NT2/D1 (cell line): Measurements from ENCODE around the gene TLN1.

Experiments
- DNase-seq: peaks from one replicate; pipeline ENCODE4 v3.0.0-alpha.2; 2011; ENCODE audit warnings: low read depth, low spot score
- H3K27me3 ChIP-seq: 2 replicates; pipeline ENCODE4 v1.6.0; 2011; ENCODE audit warnings: mild to moderate bottlenecking; ENCODE audit not compliant: insufficient read length, insufficient read depth
- H3K36me3 ChIP-seq: 2 replicates; pipeline ENCODE4 v1.6.1; 2011; ENCODE audit warnings: mild to moderate bottlenecking, low read length, mixed read lengths; ENCODE audit not compliant: insufficient read depth, insufficient read length
- H3K4me1 ChIP-seq: 2 replicates; pipeline ENCODE4 v1.5.1; 2011; ENCODE audit not compliant: insufficient read depth, insufficient read length
- H3K4me3 ChIP-seq: 2 replicates; pipeline ENCODE4 v1.5.1; 2011; ENCODE audit warnings: low read depth; ENCODE audit not compliant: insufficient read length
- H3K9ac ChIP-seq: 2 replicates; pipeline ENCODE4 v1.6.0; 2011; ENCODE audit warnings: low read depth; ENCODE audit not compliant: insufficient read length
- H3K9me3 ChIP-seq: 2 replicates; pipeline ENCODE4 v1.5.1; 2011; ENCODE audit warnings: mild to moderate bottlenecking, low read length; ENCODE audit not compliant: insufficient read depth
- SUZ12 ChIP-seq: IDR thresholded peaks from 2 replicates; pipeline ENCODE4 v1.6.1; 2011; ENCODE audit not compliant: insufficient read length, insufficient read depth; ENCODE audit errors: extremely low read depth
- YY1 ChIP-seq: IDR thresholded peaks from 2 replicates; pipeline ENCODE4 v1.6.1; 2011; ENCODE audit not compliant: insufficient read length, insufficient read depth
- ZNF274 ChIP-seq: IDR thresholded peaks from 2 replicates; pipeline ENCODE4 v1.6.1; 2011; ENCODE audit warnings: mild to moderate bottlenecking, low read depth, low read length

Gene TLN1

GRCh38 chr9:35732185-35732799 is at the start of gene TLN1, which contains the start of gene CREB3:
TLN1 (minus strand) TSS chr9:35732195; CDS start chr9:35725694, 6,501 bp downstream.
CREB3 (plus strand) TSS chr9:35732666; CDS start chr9:35732773, 107 bp downstream.
- peaks cover 36% of the 10 kb centered on the region for H3K36me3 ChIP-seq
- peak within 1 kb of the TSS; percentile 92 for H3K9ac ChIP-seq
- TF ChIP-seq YY1 (no peak), ZNF274 (no peak), SUZ12 (no peak)
- H3K9me3 ChIP-seq = no peaks in the 10 kb centered on the region
- no peaks in the 10 kb centered on the region for H3K27me3 ChIP-seq
- peaks cover 16% of the 10 kb centered on the region for H3K4me1 ChIP-seq
- peak; percentile 96 for DNase-seq
- peak within 1 kb of the TSS; percentile 92 for H3K4me3 ChIP-seq

GRCh38 chr9:35781066-35781465 is 49.1 kb upstream of the TLN1 start:
- Histone ChIP-seq H3K9me3 (no peaks in the 10 kb centered on the region), H3K9ac (no peak overlapping the region), H3K36me3 (no peaks in the 10 kb centered on the region), H3K4me3 (no peak overlapping the region), H3K27me3 (no peaks in the 10 kb centered on the region), H3K4me1 (no peaks in the 10 kb centered on the region)
- no peak for TF ChIP-seq ZNF274
- TF ChIP-seq SUZ12 = no peak
- no peak for TF ChIP-seq YY1
- no peak for DNase-seq

GRCh38 chr9:35778496-35778895 is 46.5 kb upstream of the TLN1 start:
- no peak overlapping the region for H3K9ac ChIP-seq
- no peaks in the 10 kb centered on the region for H3K4me1 ChIP-seq
- TF ChIP-seq YY1 = no peak
- no peak for TF ChIP-seq SUZ12
- no peak for TF ChIP-seq ZNF274
- DNase-seq = no peak
- no peaks in the 10 kb centered on the region for H3K27me3 ChIP-seq
- H3K36me3 ChIP-seq = no peaks in the 10 kb centered on the region
- H3K4me3 ChIP-seq = no peak overlapping the region
- H3K9me3 ChIP-seq = no peaks in the 10 kb centered on the region

- no peaks in the 10 kb centered on the region for H3K4me1 ChIP-seq
- H3K27me3 ChIP-seq = no peaks in the 10 kb centered on the region
- DNase-seq = no peak
- TF ChIP-seq ZNF274 (no peak), SUZ12 (no peak), YY1 (no peak)
- no peaks in the 10 kb centered on the region for H3K36me3 ChIP-seq
- H3K9ac ChIP-seq = no peak overlapping the region
- no peaks in the 10 kb centered on the region for H3K9me3 ChIP-seq
- H3K4me3 ChIP-seq = no peak overlapping the region
Observed at GRCh38 chr9:35776018-35776417, 44.0 kb upstream of the TLN1 start.

GRCh38 chr9:35774907-35775635 is 43.1 kb upstream of the TLN1 start:
- Histone ChIP-seq H3K36me3 (no peaks in the 10 kb centered on the region), H3K4me3 (no peak overlapping the region), H3K9me3 (no peaks in the 10 kb centered on the region), H3K27me3 (no peaks in the 10 kb centered on the region), H3K4me1 (no peaks in the 10 kb centered on the region), H3K9ac (no peak overlapping the region)
- no peak for DNase-seq
- TF ChIP-seq SUZ12 (no peak), YY1 (no peak), ZNF274 (no peak)

GRCh38 chr9:35771943-35772342 is 39.9 kb upstream of the TLN1 start:
- no peak for DNase-seq
- no peak for TF ChIP-seq YY1
- no peak for TF ChIP-seq ZNF274
- TF ChIP-seq SUZ12 = no peak
- no peaks in the 10 kb centered on the region for H3K27me3 ChIP-seq
- no peak overlapping the region for H3K9ac ChIP-seq
- H3K4me1 ChIP-seq = no peaks in the 10 kb centered on the region
- H3K9me3 ChIP-seq = no peaks in the 10 kb centered on the region
- no peaks in the 10 kb centered on the region for H3K36me3 ChIP-seq
- H3K4me3 ChIP-seq = no peak overlapping the region

- Histone ChIP-seq H3K27me3 (no peaks in the 10 kb centered on the region), H3K36me3 (no peaks in the 10 kb centered on the region), H3K4me1 (no peaks in the 10 kb centered on the region), H3K9ac (no peak overlapping the region), H3K9me3 (no peaks in the 10 kb centered on the region), H3K4me3 (no peak overlapping the region)
- no peak for TF ChIP-seq SUZ12
- no peak for TF ChIP-seq ZNF274
- no peak for TF ChIP-seq YY1
- DNase-seq = no peak
Observed at GRCh38 chr9:35771534-35771933, 39.5 kb upstream of the TLN1 start.
